Sigmoid colon (tissue), 7 donors: ENCODE results near the gene TGFBR3L. TPM values are rescaled to one million over a fixed set of nuclear protein-coding genes. Genes with fewer than 3 reads are reported as not detected.
"Not testable (repeated sequence)": the region's sequence is repeated elsewhere in the genome, so short reads cannot be mapped to it uniquely, and the experiment has no call there.

Source experiments
- DNase-seq: peaks from one replicate; pipeline ENCODE4 v3.0.0-alpha.2; 2019
- H3K27ac ChIP-seq, 4 donors: fragments of 200-600 bp; sonication (generic); one replicate each; pipeline ENCODE4 v1.5.1; 2016 to 2019; ENCODE audit warnings: mild to moderate bottlenecking in 1 of 4
- H3K27me3 ChIP-seq, 3 donors: fragments of 200-600 bp; sonication (generic); one replicate each; pipeline ENCODE4 v1.5.1; 2019; ENCODE audit warnings: mild to moderate bottlenecking in 1 of 3
- H3K36me3 ChIP-seq, 4 donors: fragments of 200-600 bp; sonication (generic); one replicate each; pipeline ENCODE4 v1.5.1; 2016 to 2019
- H3K4me1 ChIP-seq, 4 donors: fragments of 200-600 bp; sonication (generic); one replicate each; pipeline ENCODE4 v1.5.1; 2017 to 2019
- H3K4me3 ChIP-seq, 4 donors: fragments of 200-600 bp; sonication (generic); one replicate each; pipeline ENCODE4 v1.5.1; 2017 to 2019; ENCODE audit warnings: mild to moderate bottlenecking in 2 of 4, moderate library complexity in 1 of 4
- H3K9me3 ChIP-seq, 4 donors: fragments of 200-600 bp in 3 of 4; sonication (generic) in 3 of 4; one replicate each; pipeline versions ENCODE4 v1.5.1 to v1.6.1; 2013 to 2019
- EP300 ChIP-seq, 4 donors: sonication (generic); formaldehyde crosslinking; IDR thresholded peaks; one replicate each; pipeline ENCODE4 v1.6.1; 2017; ENCODE audit warnings: antibody characterized with exemption in 4 of 4
- POLR2A ChIP-seq, 2 donors: fragments of 450-650 bp; IDR thresholded peaks; one replicate each; pipeline ENCODE4 v1.6.1; 2016; ENCODE audit warnings: antibody characterized with exemption in 2 of 2, mild to moderate bottlenecking in 2 of 2, moderate library complexity in 2 of 2
- POLR2AphosphoS5 ChIP-seq, 4 donors: sonication (generic); formaldehyde crosslinking; IDR thresholded peaks; one replicate each; pipeline ENCODE4 v1.6.1; 2017; ENCODE audit warnings: antibody characterized with exemption in 4 of 4
- WGBS, 2 donors: extraction: QIAGEN DNeasy Blood & Tissue Kit; methylation state at CpG; one replicate each; pipeline ENCODE4 v1.1.7; 2013; 5-methylcytosine and 5-hydroxymethylcytosine counted together
- intact Hi-C: fragments of 100-400 bp; cut with DNase I; formaldehyde crosslinking; loops from one replicate; pipeline ENCODE4 v1.15.1; 2023
- polyA plus RNA-seq, 3 donors: library from polyadenylated mRNA; stranded (reverse); fragments of 200-250 nt; gene quantifications; one replicate each; pipeline ENCODE4 v1.2.3, GENCODE V29; 2013
- total RNA-seq, 4 donors: library from RNA; depleted of rRNA; stranded (reverse); fragments of >200 nt; gene quantifications; one replicate each; pipeline ENCODE4 v1.1.0, GENCODE V29; 2016
- TF ChIP-seq, protein P1 (sequence below), 4 experiments: fragments of 450-650 bp in 3 of 4; fragments of 200-600 bp in 1 of 4; IDR thresholded peaks; one replicate each; pipeline ENCODE4 v1.5.1; 2016 to 2019; ENCODE audit warnings: antibody characterized with exemption in 4 of 4, mild to moderate bottlenecking in 3 of 4, moderate library complexity in 2 of 4
- donor health status: healthy with polysubstance abuse.
- donor health status: Bipolar disorder and iron deficiency.
- donor health status: healthy.

Gene TGFBR3L
- total and polyA plus RNA-seq, 7 donors = 1.8 TPM; not detected in 6

DNA sequence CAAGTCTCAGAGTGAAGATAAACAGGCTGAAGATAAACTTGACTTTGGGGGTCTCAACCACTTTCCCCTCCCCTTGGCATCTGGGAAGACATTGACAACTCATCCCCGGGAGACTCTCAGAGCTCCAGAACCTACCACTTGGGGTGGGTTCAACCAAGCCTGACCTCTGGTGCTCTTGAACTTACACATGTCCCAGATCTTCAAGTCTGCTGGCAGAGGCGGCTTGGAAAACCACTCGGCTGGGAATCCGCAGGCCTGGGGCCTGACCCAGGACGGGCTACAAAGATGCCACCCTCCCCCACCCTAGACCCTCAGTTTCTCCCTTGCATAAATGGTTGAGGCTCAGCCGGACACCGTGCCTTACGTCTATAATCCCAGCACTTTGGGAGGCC, 25.8 kb upstream of the TGFBR3L start:
- DNase-seq = no peak
- no peak overlapping the region for H3K27ac ChIP-seq
- H3K4me3 ChIP-seq = peak overlapping the region in 3 of 4 donors; percentile 11 to 31 (median 26)
- H3K36me3 ChIP-seq = no peaks in the 10 kb centered on the region
- TF ChIP-seq POLR2A (IDR thresholded peaks at IDR 0.05) (no peak), EP300 (IDR thresholded peaks at IDR 0.05) (no peak), POLR2AphosphoS5 (IDR thresholded peaks at IDR 0.05) (no peak)
- TF ChIP-seq, protein P1, sequence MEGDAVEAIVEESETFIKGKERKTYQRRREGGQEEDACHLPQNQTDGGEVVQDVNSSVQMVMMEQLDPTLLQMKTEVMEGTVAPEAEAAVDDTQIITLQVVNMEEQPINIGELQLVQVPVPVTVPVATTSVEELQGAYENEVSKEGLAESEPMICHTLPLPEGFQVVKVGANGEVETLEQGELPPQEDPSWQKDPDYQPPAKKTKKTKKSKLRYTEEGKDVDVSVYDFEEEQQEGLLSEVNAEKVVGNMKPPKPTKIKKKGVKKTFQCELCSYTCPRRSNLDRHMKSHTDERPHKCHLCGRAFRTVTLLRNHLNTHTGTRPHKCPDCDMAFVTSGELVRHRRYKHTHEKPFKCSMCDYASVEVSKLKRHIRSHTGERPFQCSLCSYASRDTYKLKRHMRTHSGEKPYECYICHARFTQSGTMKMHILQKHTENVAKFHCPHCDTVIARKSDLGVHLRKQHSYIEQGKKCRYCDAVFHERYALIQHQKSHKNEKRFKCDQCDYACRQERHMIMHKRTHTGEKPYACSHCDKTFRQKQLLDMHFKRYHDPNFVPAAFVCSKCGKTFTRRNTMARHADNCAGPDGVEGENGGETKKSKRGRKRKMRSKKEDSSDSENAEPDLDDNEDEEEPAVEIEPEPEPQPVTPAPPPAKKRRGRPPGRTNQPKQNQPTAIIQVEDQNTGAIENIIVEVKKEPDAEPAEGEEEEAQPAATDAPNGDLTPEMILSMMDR (IDR thresholded peaks at IDR 0.05) = no peak
- 73 to 80% methylated on average over 8 of the region's 8 CpGs for WGBS, 2 donors
- H3K4me1 ChIP-seq = peaks cover 0 to 8% (median 6%) of the 10 kb centered on the region in 4 donors
- intact Hi-C loops = no loop called here
- H3K27me3 ChIP-seq = peaks cover 13 to 47% (median 23%) of the 10 kb centered on the region in 3 donors
- H3K9me3 ChIP-seq = no peaks in the 10 kb centered on the region

DNA sequence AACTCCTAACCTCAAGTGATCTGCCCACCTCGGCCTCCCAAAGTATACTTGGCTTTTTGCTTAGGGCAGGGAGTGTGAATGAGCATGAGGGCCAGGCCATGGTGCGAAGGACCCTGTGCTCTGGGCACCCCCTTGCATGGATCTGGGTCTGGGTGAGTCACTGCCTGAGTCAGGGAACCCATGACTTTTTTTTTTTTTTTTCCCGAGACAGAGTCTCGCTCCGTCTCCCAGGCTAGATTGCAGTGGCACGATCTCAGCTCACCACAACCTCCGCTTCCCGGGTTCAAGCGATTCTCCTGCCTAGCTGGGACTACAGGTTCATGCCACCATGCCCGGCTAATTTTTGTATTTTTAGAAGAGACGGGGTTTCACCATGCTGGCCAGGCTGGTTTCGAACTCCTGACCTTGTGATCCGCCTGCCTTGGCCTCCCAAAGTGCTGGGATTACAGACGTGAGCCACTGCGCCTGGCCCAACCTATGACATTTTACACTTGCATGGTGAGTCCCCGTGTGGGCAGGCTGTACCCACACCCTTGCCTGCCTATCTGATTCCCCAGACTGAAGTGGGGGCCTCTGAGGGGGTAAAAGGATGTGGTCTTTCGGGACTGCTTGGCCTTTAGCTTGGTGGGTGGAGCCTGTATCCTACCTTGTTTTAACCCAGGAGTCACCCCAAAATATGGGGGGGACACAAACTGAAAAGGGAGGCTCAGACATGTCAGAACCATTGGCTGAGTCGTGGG, 21.1 kb upstream of the TGFBR3L start:
- H3K27ac ChIP-seq, H3K9me3 ChIP-seq, DNase-seq, intact Hi-C loops, H3K36me3 ChIP-seq, H3K4me3 ChIP-seq, H3K4me1 ChIP-seq: not testable (repeated sequence)
- H3K27me3 ChIP-seq = peaks cover 3 to 52% (median 24%) of the 10 kb centered on the region in 3 donors
- 82 to 90% methylated on average over 18 of the region's 18 CpGs for WGBS, 2 donors

DNA sequence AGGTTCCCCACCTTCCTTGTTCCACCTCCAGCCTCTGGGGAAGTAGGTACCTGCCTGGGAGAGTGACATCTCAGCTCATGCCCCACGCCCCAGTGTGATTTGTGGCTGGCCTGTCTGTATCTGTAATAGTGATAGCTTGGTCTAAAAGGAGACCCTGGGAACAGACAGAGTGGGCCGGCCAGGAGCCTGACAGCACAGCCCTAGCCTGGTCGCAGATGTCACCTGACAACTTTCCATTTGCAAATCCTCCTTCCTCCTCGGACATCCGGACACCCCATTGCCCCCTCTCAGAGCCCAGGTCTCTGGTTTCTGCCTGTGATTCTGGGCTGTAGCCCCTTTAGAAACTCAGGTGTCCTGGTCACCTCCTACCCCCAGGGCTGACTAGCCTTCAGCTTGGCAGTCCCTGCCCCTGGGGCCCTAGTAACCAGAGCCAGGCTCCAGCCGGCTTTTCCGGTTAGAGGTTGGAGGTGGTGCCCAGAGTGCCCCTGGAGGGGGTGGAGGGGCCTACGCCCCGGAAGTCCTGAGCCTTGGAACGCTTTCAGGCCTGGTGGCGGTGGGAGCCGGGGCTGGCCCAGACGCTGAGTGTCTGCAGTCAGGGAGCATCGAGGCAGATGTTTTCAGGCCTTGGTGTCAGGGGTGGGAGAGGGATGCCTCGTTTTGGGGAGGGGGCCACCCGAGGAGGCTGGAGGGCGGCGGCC, 19.9 kb upstream of the TGFBR3L start:
- H3K27ac ChIP-seq = no peak overlapping the region
- no peaks in the 10 kb centered on the region for H3K9me3 ChIP-seq
- no peak for DNase-seq
- no peak overlapping the region for H3K4me3 ChIP-seq
- no peaks in the 10 kb centered on the region for H3K36me3 ChIP-seq
- intact Hi-C loops = no loop called here
- no peaks in the 10 kb centered on the region for H3K4me1 ChIP-seq
- 27 to 52% methylated on average over 18 of the region's 18 CpGs for WGBS, 2 donors
- TF ChIP-seq, protein P1 (IDR thresholded peaks at IDR 0.05) = no peak
- TF ChIP-seq POLR2AphosphoS5 (IDR thresholded peaks at IDR 0.05) (no peak), EP300 (IDR thresholded peaks at IDR 0.05) (no peak), POLR2A (IDR thresholded peaks at IDR 0.05) (no peak)
- H3K27me3 ChIP-seq = peaks cover 0 to 40% (median 22%) of the 10 kb centered on the region in 3 donors

DNA sequence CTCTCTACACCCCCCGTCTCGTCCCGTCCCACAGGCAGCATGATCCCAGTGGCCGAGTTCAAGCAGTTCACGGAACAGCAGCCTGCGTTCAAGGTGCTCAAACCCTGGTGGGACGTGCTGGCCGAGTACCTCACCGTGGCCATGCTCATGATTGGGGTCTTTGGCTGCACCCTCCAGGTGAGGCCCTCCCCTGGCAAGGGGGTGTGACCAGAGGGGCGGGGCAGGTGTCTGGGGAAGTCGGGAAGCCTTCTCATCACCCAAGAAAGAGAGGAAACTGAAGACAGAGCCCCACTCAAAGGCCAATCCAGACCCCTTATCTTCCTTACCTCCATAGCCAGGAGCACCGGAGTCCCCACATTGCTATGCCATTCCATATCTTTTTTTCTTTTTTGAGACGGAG, 19.1 kb upstream of the TGFBR3L start:
- Histone ChIP-seq H3K27me3 (peaks cover 0 to 36% (median 22%) of the 10 kb centered on the region in 3 donors), H3K27ac (no peak overlapping the region), H3K36me3 (no peaks in the 10 kb centered on the region), H3K9me3 (no peaks in the 10 kb centered on the region), H3K4me1 (no peaks in the 10 kb centered on the region), H3K4me3 (no peak overlapping the region)
- WGBS, 2 donors = 87 to 91% methylated on average over 13 of the region's 13 CpGs
- TF ChIP-seq POLR2AphosphoS5 (IDR thresholded peaks at IDR 0.05) (no peak), POLR2A (IDR thresholded peaks at IDR 0.05) (no peak), EP300 (IDR thresholded peaks at IDR 0.05) (no peak)
- TF ChIP-seq, protein P1 (IDR thresholded peaks at IDR 0.05) = no peak
- intact Hi-C loops = no loop called here
- DNase-seq = no peak

DNA sequence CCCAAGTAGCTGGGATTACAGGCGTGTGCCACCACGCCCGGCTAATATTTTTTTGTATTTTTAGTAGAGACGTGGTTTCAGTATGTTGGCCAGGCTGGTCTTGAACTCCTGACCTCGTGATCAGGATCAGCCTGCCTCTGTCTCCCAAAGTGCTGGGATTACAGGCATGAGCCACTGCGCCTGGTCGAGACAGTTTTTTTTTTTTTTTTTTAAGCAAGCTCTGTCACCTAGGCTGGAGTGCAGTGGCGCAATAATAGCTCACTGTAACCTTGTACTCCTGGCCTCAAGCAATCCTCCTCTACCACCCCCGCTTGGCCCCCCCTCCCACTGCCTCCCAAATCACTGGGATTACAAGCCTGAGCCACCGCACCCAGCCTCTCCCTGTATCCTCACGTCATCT, 17.3 kb upstream of the TGFBR3L start:
- TF ChIP-seq POLR2A (IDR thresholded peaks at IDR 0.05) (no peak), POLR2AphosphoS5 (IDR thresholded peaks at IDR 0.05) (no peak), EP300 (IDR thresholded peaks at IDR 0.05) (no peak)
- TF ChIP-seq, protein P1 (IDR thresholded peaks at IDR 0.05) = no peak
- Histone ChIP-seq H3K9me3 (no peaks in the 10 kb centered on the region), H3K4me3 (no peak overlapping the region), H3K36me3 (no peaks in the 10 kb centered on the region), H3K4me1 (no peaks in the 10 kb centered on the region), H3K27ac (no peak overlapping the region), H3K27me3 (peaks cover 0 to 34% (median 22%) of the 10 kb centered on the region in 3 donors)
- intact Hi-C loops = no loop called here
- no peak for DNase-seq
- WGBS, 2 donors = 77 to 87% methylated on average over 11 of the region's 11 CpGs
